Measurements from ENCODE around the gene ERBB4.

GRCh38 chr2:211963969-211964368 is 574.6 kb downstream of the ERBB4 start:
- TF ChIP-seq CTCF (IDR thresholded peaks at IDR 0.05), result no peak
- no peak for TF ChIP-seq POLR2A (IDR thresholded peaks at IDR 0.05)

Data from lower leg skin (tissue), 3 donors.